ENCODE measurements around the gene NUP188. TPM values are rescaled to one million over a fixed set of nuclear protein-coding genes. Genes with fewer than 3 reads are reported as not detected.

Gene NUP188
- total RNA-seq, 1 experiment from 2014 or later: 47.7 TPM

- DNase-seq (ENCODE audit: extremely low read depth, low read depth): no peak
Measured at GRCh38 chr9:129005336-129005997, 58.0 kb downstream of the NUP188 start.

- DNase-seq (ENCODE audit: extremely low read depth, low read depth): peak; percentile 79
Measured at GRCh38 chr9:129006328-129007034, 59.0 kb downstream of the NUP188 start.

- no peak for DNase-seq (ENCODE audit: extremely low read depth, low read depth)
Measured at GRCh38 chr9:129007035-129007765, 59.7 kb downstream of the NUP188 start.

- DNase-seq (ENCODE audit: extremely low read depth, low read depth): no peak
Measured at GRCh38 chr9:129007766-129008468, 60.4 kb downstream of the NUP188 start.

GRCh38 chr9:129008469-129008965, 61.0 kb downstream of the NUP188 start:
- DNase-seq (ENCODE audit: extremely low read depth, low read depth): no peak

GRCh38 chr9:129008986-129009583, 61.6 kb downstream of the NUP188 start:
- no peak for DNase-seq (ENCODE audit: extremely low read depth, low read depth)

- DNase-seq (ENCODE audit: extremely low read depth, low read depth): no peak
Measured at GRCh38 chr9:129009584-129010141, 62.2 kb downstream of the NUP188 start.

- DNase-seq (ENCODE audit: extremely low read depth, low read depth): no peak
Measured at GRCh38 chr9:129010267-129010975, 62.9 kb downstream of the NUP188 start.

GRCh38 chr9:129011170-129011569, 63.7 kb downstream of the NUP188 start:
- DNase-seq (ENCODE audit: extremely low read depth, low read depth): no peak

- DNase-seq (ENCODE audit: extremely low read depth, low read depth): no peak
Measured at GRCh38 chr9:129011761-129012181, 64.3 kb downstream of the NUP188 start.

GRCh38 chr9:129012343-129012742, 64.8 kb downstream of the NUP188 start:
- DNase-seq (ENCODE audit: extremely low read depth, low read depth): no peak

GRCh38 chr9:129012893-129013448, 65.5 kb downstream of the NUP188 start:
- no peak for DNase-seq (ENCODE audit: extremely low read depth, low read depth)

- no peak for DNase-seq (ENCODE audit: extremely low read depth, low read depth)
Measured at GRCh38 chr9:129013674-129014073, 66.2 kb downstream of the NUP188 start.

- no peak for DNase-seq (ENCODE audit: extremely low read depth, low read depth)
Measured at GRCh38 chr9:129014124-129014523, 66.6 kb downstream of the NUP188 start.

- no peak for DNase-seq (ENCODE audit: extremely low read depth, low read depth)
Measured at GRCh38 chr9:129014608-129015007, 67.1 kb downstream of the NUP188 start.

- DNase-seq (ENCODE audit: extremely low read depth, low read depth): no peak
Measured at GRCh38 chr9:129021091-129021490, 73.6 kb downstream of the NUP188 start.

GRCh38 chr9:129022037-129022436, 74.5 kb downstream of the NUP188 start:
- DNase-seq (ENCODE audit: extremely low read depth, low read depth): no peak

GRCh38 chr9:129023036-129023907, 75.8 kb downstream of the NUP188 start:
- no peak for DNase-seq (ENCODE audit: extremely low read depth, low read depth)

Data from NCI-H460 (cell line).